HL-60/S4 treated with phorbol 12-myristate 13-acetate at 8.2 ng/mL for 4 days and 3 days (cell line): ENCODE data around the gene ZNF100.
"Not testable (repeated sequence)": the region's sequence is repeated elsewhere in the genome, so short reads cannot be mapped to it uniquely, and the experiment has no call there.

Experiments
- in situ Hi-C: fragments of 300-500 bp; cut with MboI; formaldehyde crosslinking; loops from 2 replicates; pipeline ENCODE4 v1.15.0; 2022; ENCODE audit warnings: low sequenced_read_pairs

Gene ZNF100

GRCh38 chr19:21767065-21767800, at the start of gene ZNF100:
ZNF100 (minus strand) TSS chr19:21767579; CDS start chr19:21767429, 150 bp downstream.
- in situ Hi-C loops, result no loop called here

DNA sequence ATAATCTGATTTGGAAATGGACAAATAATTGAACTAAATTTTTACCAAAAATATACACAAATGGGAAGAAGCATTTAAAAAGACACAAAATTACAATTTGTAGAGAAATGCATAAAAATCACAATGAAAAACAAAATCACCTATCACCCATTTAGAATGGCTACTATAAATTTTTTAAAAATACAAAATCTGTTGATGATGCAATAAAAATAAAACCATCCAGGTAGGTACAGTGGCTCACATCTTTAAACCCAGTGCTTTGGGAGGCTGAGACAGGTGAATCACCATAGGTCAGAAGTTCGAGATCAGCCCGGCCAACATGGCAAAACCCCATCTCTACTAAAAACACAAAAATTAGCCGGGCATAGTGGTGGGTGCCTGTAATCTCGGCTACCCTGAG, 45.1 kb upstream of the ZNF100 start:
- in situ Hi-C loops, result no loop called here

DNA sequence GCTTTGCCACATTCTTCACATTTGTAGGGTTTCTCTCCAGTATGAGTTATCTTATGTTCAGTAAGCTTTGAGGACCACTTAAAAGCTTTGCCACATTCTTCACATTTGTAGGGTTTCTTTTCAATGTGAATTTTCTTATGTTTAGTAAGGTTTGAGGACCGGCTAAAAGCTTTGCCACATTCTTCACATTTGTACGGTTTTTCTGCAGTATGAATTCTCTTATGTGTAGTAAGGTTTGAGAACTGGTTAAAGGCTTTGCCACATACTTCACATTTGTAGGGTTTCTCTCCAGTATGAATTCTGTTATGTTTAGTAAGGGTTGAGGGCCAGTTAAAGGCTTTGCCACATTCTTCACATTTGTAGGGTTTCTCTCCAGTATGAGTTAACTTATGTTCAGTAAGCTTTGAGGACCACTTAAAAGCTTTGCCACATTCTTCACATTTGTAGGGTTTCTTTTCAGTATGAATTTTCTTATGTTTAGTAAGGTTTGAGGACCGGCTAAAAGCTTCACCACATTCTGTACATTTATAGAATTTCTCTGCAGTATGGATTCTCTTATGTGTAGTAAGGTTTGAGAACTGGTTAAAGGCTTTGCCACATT, 41.1 kb upstream of the ZNF100 start:
- in situ Hi-C loops, result not testable (repeated sequence)

DNA sequence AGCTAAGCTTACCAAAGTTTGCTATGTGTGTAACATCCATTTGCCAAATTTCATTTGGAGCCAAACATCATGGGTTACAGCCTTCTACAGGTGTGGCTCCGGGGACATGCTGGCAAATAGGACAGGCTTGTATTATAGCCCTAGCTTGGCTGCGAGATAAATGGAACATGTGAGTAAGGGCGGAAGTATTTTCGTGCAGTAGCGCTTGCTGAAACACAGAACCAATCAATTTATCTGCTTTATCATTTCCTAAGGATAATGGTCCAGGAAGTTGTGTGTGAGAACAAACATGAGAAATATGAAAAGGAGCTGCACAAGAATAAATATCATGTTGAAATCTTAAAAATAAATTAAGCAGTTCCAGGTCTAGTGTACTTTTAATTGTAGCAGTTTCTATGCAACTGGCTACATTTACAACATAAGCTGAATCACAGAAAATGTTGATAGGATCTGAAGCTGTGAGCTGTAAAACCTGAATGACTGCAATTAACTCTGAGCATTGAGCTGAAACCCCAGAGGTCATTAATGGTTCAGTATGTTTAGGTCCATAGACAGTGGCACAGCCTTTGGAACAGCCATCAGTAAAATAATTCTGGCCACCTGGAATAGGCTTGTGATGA, 22.2 kb upstream of the ZNF100 start:
- in situ Hi-C loops, result no loop called here

GRCh38 chr19:21786936-21787335, 19.6 kb upstream of the ZNF100 start:
- in situ Hi-C loops, result no loop called here

DNA sequence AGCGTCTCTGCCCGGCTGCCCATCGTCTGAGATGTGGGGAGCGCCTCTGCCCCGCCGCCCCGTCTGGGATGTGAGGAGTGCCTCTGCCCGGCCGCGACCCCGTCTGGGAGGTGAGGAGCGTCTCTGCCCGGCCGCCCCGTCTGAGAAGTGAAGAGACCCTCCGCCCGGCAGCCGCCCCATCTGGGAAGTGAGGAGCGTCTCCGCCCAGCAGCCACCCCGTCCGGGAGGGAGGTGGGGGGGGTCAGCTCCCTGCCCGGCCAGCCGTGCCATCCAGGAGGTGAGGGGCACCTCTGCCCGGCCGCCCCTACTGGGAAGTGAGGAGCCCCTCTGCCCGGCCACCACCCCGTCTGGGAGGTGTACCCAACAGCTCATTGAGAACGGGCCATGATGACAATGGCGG, 8.4 kb upstream of the ZNF100 start:
- in situ Hi-C loops, result not testable (repeated sequence)

- in situ Hi-C loops, result not testable (repeated sequence)
Observed at GRCh38 chr19:21766705-21767064, 694 bp downstream of the ZNF100 start.

- in situ Hi-C loops, result no loop called here
Observed at GRCh38 chr19:21765151-21765550, 2.2 kb downstream of the ZNF100 start.

- in situ Hi-C loops, result not testable (repeated sequence)
Observed at GRCh38 chr19:21761547-21761946, 5.8 kb downstream of the ZNF100 start.

DNA sequence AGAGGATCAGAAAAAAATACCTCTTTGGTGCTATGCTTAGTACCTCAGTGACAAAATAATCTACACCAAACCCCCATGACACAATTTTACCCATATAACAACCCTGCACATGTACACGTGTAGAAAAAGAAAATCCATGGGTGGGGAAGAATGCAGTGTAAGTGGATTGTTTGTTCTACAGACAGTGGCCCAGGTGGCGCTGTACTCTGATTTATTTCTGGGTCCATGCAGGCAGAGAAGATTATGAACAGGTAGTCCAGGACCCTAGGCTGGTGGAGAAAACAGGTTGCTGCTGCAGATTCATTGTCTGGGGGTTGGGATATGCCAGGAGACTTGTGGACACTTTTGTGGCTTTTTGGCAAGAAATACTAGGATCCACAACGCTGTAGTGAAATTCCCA, 9.1 kb downstream of the ZNF100 start:
- in situ Hi-C loops, result no loop called here

GRCh38 chr19:21755555-21755954, 11.8 kb downstream of the ZNF100 start:
- in situ Hi-C loops, result not testable (repeated sequence)

GRCh38 chr19:21751384-21751783, 16.0 kb downstream of the ZNF100 start:
- in situ Hi-C loops, result no loop called here

DNA sequence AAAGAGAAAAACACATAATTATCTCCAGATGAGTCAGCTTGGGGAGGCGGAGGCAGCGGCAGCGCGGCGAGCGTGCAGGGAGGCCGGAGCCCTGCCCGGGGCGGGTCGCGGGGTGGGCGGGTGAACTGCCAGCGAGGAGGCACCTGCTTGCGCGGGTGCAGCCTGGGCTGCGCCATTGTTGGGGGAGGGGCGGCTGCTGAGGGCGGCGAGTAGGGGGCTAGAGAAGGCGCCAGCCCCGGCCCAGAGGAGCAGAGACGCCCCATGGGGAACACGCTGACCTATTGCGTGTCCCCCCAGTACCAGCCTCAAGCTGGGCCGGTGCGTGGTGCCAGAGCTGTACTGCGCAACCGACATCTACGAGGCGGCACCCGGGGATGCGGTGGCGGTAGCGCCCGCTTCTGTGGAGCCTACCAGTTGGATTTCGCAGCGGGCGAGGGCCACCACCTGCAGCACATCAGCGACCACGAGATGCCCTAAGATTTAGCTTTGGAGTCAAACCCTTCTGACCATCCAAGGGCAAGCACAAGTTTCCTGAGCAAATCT, 16.7 kb downstream of the ZNF100 start:
- in situ Hi-C loops, result no loop called here

GRCh38 chr19:21749090-21749489, 18.3 kb downstream of the ZNF100 start:
- in situ Hi-C loops, result no loop called here

GRCh38 chr19:21748088-21748487, 19.3 kb downstream of the ZNF100 start:
- in situ Hi-C loops, result no loop called here

GRCh38 chr19:21740559-21740958, 26.8 kb downstream of the ZNF100 start:
- in situ Hi-C loops, result no loop called here

GRCh38 chr19:21726942-21727747, 40.2 kb downstream of the ZNF100 start:
- in situ Hi-C loops, result not testable (repeated sequence)

GRCh38 chr19:21713761-21714160, 53.6 kb downstream of the ZNF100 start:
- in situ Hi-C loops, result no loop called here

- in situ Hi-C loops, result no loop called here
Observed at GRCh38 chr19:21709464-21709863, 57.9 kb downstream of the ZNF100 start.

- in situ Hi-C loops, result not testable (repeated sequence)
Observed at GRCh38 chr19:21707878-21708277, 59.5 kb downstream of the ZNF100 start.

GRCh38 chr19:21707065-21707464, 60.3 kb downstream of the ZNF100 start:
- in situ Hi-C loops, result no loop called here
